Spinal cord (tissue), 10 donors: ENCODE measurements around the gene RFX2. TPM values are rescaled to one million over a fixed set of nuclear protein-coding genes. Genes with fewer than 3 reads are reported as not detected.

Experiments
- DNase-seq, 6 donors: peaks; one replicate each; pipeline versions ENCODE4 v3.0.0 to v3.0.0-alpha.2; 2013 to 2015; ENCODE audit warnings: low spot score in 6 of 6, low read depth in 4 of 6
- H3K27ac ChIP-seq: one replicate; pipeline ENCODE4 v1.5.1; 2013; ENCODE audit warnings: low read depth, low read length, control low read depth
- H3K27me3 ChIP-seq: one replicate; pipeline ENCODE4 v1.6.1; 2013; ENCODE audit warnings: low read length; ENCODE audit not compliant: control insufficient read depth, insufficient read depth
- H3K36me3 ChIP-seq: one replicate; pipeline ENCODE4 v1.6.1; 2013; ENCODE audit warnings: low read length; ENCODE audit not compliant: control insufficient read depth, insufficient read depth
- H3K4me1 ChIP-seq: one replicate; pipeline ENCODE4 v1.6.1; 2013; ENCODE audit warnings: low read length; ENCODE audit not compliant: control insufficient read depth, insufficient read depth
- H3K4me3 ChIP-seq: one replicate; pipeline ENCODE4 v1.5.1; 2013; ENCODE audit warnings: low read depth, low read length, control low read depth
- H3K9me3 ChIP-seq: one replicate; pipeline ENCODE4 v1.6.1; 2013; ENCODE audit warnings: low read length; ENCODE audit not compliant: control insufficient read depth, insufficient read depth
- WGBS: methylation state at CpG from one replicate; pipeline ENCODE4 v1.1.5; 2013; ENCODE audit warnings: missing lambda C conversion rate; ENCODE audit not compliant: insufficient coverage; 5-methylcytosine and 5-hydroxymethylcytosine counted together
- polyA plus RNA-seq, 2 donors: library from polyadenylated mRNA; unstranded; fragments of 120-200 nt; gene quantifications; one replicate each; pipeline ENCODE4 v1.2.1, GENCODE V29; 2013; ENCODE audit not compliant: insufficient read length in 2 of 2
- total RNA-seq, 2 donors: library from RNA; depleted of rRNA in 1 of 2; stranded (reverse); fragments of 120-200 nt in 1 of 2; fragments of >200 nt in 1 of 2; gene quantifications; one replicate each; pipeline versions ENCODE4 v1.2.3 to v1.2.4, GENCODE V29; 2013 to 2014
- donor health status: healthy.

The RFX2 gene
- total and polyA plus RNA-seq, 4 donors, result 5.7 to 18.8 (median 14.3) TPM

GRCh38 chr19:5999693-6000092 lies 110.6 kb downstream of the RFX2 start:
- no peak for DNase-seq

GRCh38 chr19:5997371-5997770 lies 112.9 kb downstream of the RFX2 start:
- no peaks in the 10 kb centered on the region for H3K9me3 ChIP-seq
- H3K27me3 ChIP-seq, result no peaks in the 10 kb centered on the region
- DNase-seq, result no peak
- H3K4me1 ChIP-seq, result peaks cover 21% of the 10 kb centered on the region
- H3K36me3 ChIP-seq, result peaks cover 80% of the 10 kb centered on the region
- no peak overlapping the region for H3K27ac ChIP-seq
- WGBS, result 75% methylated on average over 17 of the region's 17 CpGs
- no peak overlapping the region for H3K4me3 ChIP-seq

More at GRCh38 chr19:5999693-6000092, 110.6 kb downstream of the RFX2 start:
- H3K27me3 ChIP-seq, result no peaks in the 10 kb centered on the region
- no peak overlapping the region for H3K27ac ChIP-seq
- H3K9me3 ChIP-seq, result no peaks in the 10 kb centered on the region
- H3K36me3 ChIP-seq, result peaks cover 81% of the 10 kb centered on the region
- 94% methylated on average over 6 of the region's 6 CpGs for WGBS
- no peak overlapping the region for H3K4me3 ChIP-seq
- no peaks in the 10 kb centered on the region for H3K4me1 ChIP-seq

GRCh38 chr19:5996623-5997320 lies 113.5 kb downstream of the RFX2 start:
- Histone ChIP-seq H3K4me3 (no peak overlapping the region), H3K36me3 (peaks cover 78% of the 10 kb centered on the region), H3K4me1 (peaks cover 23% of the 10 kb centered on the region), H3K27me3 (no peaks in the 10 kb centered on the region), H3K27ac (no peak overlapping the region), H3K9me3 (no peaks in the 10 kb centered on the region)
- WGBS, result 88% methylated on average over 34 of the region's 37 CpGs
- DNase-seq, result no peak

- H3K27me3 ChIP-seq, result no peaks in the 10 kb centered on the region
- peaks cover 23% of the 10 kb centered on the region for H3K4me1 ChIP-seq
- no peak overlapping the region for H3K4me3 ChIP-seq
- H3K27ac ChIP-seq, result no peak overlapping the region
- WGBS, result 92% methylated on average over 26 of the region's 26 CpGs
- H3K9me3 ChIP-seq, result no peaks in the 10 kb centered on the region
- H3K36me3 ChIP-seq, result peaks cover 78% of the 10 kb centered on the region
- DNase-seq, result no peak
Observed at GRCh38 chr19:5996102-5996501, 114.2 kb downstream of the RFX2 start.

DNA sequence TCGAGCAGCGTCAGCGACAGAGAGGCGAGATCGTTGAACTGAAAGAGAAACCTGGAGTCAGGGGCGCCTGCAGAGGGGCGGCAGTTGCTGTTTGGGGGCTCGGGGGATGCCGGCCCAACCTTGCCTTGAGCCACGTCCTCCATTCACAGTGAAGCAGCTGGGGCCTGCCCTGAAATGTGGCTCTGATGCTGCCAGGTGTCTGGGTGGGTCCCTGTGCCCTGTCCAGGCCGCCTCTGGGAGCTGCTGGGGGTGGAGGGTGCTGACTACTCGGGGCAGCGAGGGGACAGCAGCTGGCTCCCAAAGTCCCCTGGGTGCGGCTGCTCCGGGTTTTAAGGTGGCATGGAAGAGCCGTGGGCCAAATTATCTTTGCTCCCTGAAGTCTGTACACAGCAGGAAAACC lies 114.7 kb downstream of the RFX2 start:
- Histone ChIP-seq H3K27ac (no peak overlapping the region), H3K36me3 (peaks cover 80% of the 10 kb centered on the region), H3K4me1 (peaks cover 23% of the 10 kb centered on the region), H3K4me3 (no peak overlapping the region), H3K27me3 (no peaks in the 10 kb centered on the region), H3K9me3 (no peaks in the 10 kb centered on the region)
- no peak for DNase-seq
- 90% methylated on average over 16 of the region's 16 CpGs for WGBS

GRCh38 chr19:5994405-5995165 lies 115.7 kb downstream of the RFX2 start:
- Histone ChIP-seq H3K4me3 (no peak overlapping the region), H3K4me1 (peaks cover 23% of the 10 kb centered on the region), H3K27ac (peak overlapping the region; percentile 15), H3K36me3 (peaks cover 71% of the 10 kb centered on the region), H3K9me3 (no peaks in the 10 kb centered on the region), H3K27me3 (no peaks in the 10 kb centered on the region)
- WGBS, result 92% methylated on average over 29 of the region's 29 CpGs
- DNase-seq, result no peak

DNA sequence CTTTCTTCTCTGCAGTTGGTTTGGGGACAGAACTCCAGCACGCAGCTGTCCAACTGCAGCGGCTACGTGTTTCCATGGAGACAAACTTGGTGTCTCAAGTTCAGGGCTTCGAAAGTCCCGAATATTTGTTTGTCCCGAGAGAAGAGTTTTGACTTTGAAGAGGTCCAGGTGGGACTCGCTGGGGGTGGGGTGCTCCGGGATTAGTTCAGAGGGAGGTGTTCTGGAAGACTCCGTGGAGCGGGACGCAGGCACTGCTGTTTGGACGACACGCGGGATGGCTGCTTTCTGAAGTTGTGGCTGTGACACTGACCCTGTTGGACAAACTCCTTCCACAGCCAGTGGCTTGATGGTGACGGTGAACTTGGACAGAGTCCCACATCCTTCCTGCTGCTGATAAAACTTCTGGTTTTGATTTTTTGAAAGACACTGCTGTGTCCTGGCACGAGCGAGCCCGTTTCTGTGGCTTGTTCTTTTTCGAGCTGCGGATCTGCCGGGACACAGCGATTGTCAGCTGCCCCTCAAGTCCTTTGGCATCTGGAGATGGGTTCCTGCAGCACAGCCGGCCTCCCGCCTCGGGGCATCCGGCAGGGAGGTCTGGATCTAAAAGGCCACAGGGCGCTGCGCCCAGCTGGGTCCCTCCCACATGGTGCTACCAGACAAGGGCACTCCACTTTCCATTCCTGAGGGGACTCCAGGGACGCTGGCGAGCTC lies 116.5 kb downstream of the RFX2 start:
- H3K27ac ChIP-seq, result peak overlapping the region; percentile 15

GRCh38 chr19:5993201-5993600 lies 117.1 kb downstream of the RFX2 start:
- peaks cover 60% of the 10 kb centered on the region for H3K36me3 ChIP-seq
- DNase-seq, result peak in 1 of 6 donors; percentile 16
- H3K4me1 ChIP-seq, result peaks cover 23% of the 10 kb centered on the region
- H3K27me3 ChIP-seq, result no peaks in the 10 kb centered on the region
- no peak overlapping the region for H3K4me3 ChIP-seq
- no peaks in the 10 kb centered on the region for H3K9me3 ChIP-seq
- no peak overlapping the region for H3K27ac ChIP-seq
- 76% methylated on average over 10 of the region's 13 CpGs for WGBS

More for the DNA sequence above, 116.5 kb downstream of the RFX2 start:
- H3K4me1 ChIP-seq, result peaks cover 23% of the 10 kb centered on the region
- 51% methylated on average over 28 of the region's 30 CpGs for WGBS
- peaks cover 66% of the 10 kb centered on the region for H3K36me3 ChIP-seq
- no peak overlapping the region for H3K4me3 ChIP-seq
- H3K27me3 ChIP-seq, result no peaks in the 10 kb centered on the region
- peak in 1 of 6 donors; percentile 29 for DNase-seq
- no peaks in the 10 kb centered on the region for H3K9me3 ChIP-seq

DNA sequence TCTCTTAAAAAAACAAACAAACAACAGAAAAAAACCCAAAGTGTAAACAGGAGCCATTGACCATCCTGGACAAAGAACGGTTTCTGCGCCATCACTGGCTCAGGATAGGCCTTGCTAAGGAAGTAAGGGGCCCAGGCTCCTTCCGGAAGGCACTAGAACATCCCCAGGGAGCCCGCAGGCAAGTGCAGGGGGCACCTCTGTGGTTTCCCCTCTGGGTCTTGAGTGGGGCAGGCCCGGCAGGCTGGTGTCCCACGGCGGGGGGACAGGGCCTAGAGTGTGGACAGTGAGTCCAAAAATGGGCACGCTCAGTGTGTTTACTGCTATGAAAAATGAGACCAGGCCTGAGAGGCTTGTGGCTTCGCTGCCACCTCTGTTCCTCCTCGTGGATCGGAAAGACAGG lies 117.5 kb downstream of the RFX2 start:
- peaks cover 23% of the 10 kb centered on the region for H3K4me1 ChIP-seq
- DNase-seq, result no peak
- 84% methylated on average over 11 of the region's 11 CpGs for WGBS
- peaks cover 55% of the 10 kb centered on the region for H3K36me3 ChIP-seq
- H3K4me3 ChIP-seq, result no peak overlapping the region
- no peaks in the 10 kb centered on the region for H3K27me3 ChIP-seq
- H3K27ac ChIP-seq, result peak overlapping the region; percentile 16
- H3K9me3 ChIP-seq, result no peaks in the 10 kb centered on the region
